ENCODE data around the gene ALK. TPM values are rescaled to one million over a fixed set of nuclear protein-coding genes. Genes with fewer than 3 reads are reported as not detected.

ALK gene
- total and polyA plus RNA-seq, 10 of the 15 experiments (the other 5 are each of a cell fraction or from before 2014, with no cell fraction given): 0.11 TPM; not detected in 9

DNA sequence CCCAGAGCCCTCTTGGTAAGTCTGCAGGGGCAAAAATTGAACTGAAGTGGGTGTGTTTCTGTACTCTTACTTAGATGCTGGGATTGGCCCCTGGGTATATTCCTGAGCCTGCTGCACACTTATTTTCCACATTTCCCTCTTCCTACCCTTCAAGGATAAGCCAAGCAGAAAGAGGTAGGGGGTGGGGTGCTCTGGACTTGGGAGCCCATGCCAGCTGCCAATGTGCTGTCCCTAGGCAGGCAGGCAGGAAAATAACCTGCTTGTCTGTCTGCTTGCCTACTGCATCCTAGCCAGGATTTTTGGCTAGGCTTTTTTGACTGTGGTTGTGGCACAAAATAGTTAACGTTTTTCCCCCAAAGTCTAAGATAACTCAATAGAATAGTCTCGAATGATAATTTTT is 234.3 kb downstream of the ALK start:
- Histone ChIP-seq H3K79me2 (ENCODE audit: control insufficient read depth, insufficient read depth, low read length) (no peaks in the 10 kb centered on the region), H2AFZ (ENCODE audit: control insufficient read depth, low read depth, low read length) (no peak overlapping the region), H3K27me3 (replicated peaks in 1 of 2; ENCODE audit: control insufficient read depth in 2 of 2, insufficient read depth in 2 of 2, low read length in 1 of 2) (peaks cover 0 to 2% of the 10 kb centered on the region in 2 experiments; a peak in 1 of 4 replicates), H3K9ac (ENCODE audit: control insufficient read depth, insufficient read depth, low read length) (no peak overlapping the region), H4K20me1 (ENCODE audit: control insufficient read depth, insufficient read depth) (no peaks in the 10 kb centered on the region), H3K4me1 (ENCODE audit: control insufficient read depth, insufficient read depth, low read length) (no peaks in the 10 kb centered on the region), H3K9me3 (replicated peaks; ENCODE audit: control insufficient read depth, insufficient read depth, low read length) (no peaks in the 10 kb centered on the region), H3K4me3 (no peak overlapping the region), H3K4me2 (ENCODE audit: control insufficient read depth, insufficient read depth) (no peak overlapping the region), H3K27ac (ENCODE audit: control insufficient read depth, insufficient read depth) (no peak overlapping the region), H3K36me3 (ENCODE audit: control insufficient read depth in 2 of 2, insufficient read depth in 2 of 2, low read length in 1 of 2) (no peaks in the 10 kb centered on the region)
- ChIA-PET RAD21 (ENCODE audit: unreplicated experiment) (no interaction called here), SMC1A (ENCODE audit: uncharacterized antibody, unreplicated experiment) (no interaction called here), CTCF (no interaction called here), POLR2A (no interaction called here)
- ATAC-seq (no peak), DNase-seq (ENCODE audit: low read depth, low spot score) (no peak), FAIRE-seq (no peak)
- in situ Hi-C loops (cut with MboI) (no loop called here), intact Hi-C loops (cut with micrococcal nuclease; ENCODE audit: unreplicated experiment) (no loop called here)
- TF ChIP-seq NR2F1 (conservative IDR thresholded peaks at IDR 0.05) (no peak), MYB (IDR thresholded peaks at IDR 0.05; ENCODE audit: borderline replicate concordance, low read depth, low read length) (no peak), RAD51 (IDR thresholded peaks at IDR 0.05) (no peak), STAT3 (IDR thresholded peaks at IDR 0.05; ENCODE audit: low read depth, low read length) (no peak), POLR2AphosphoS2 (IDR thresholded peaks at IDR 0.05; ENCODE audit: low read depth, low read length) (no peak), SRF (IDR thresholded peaks at IDR 0.05; ENCODE audit: low read depth in 2 of 2, low read length in 2 of 2) (no peak), ESRRA (IDR thresholded peaks at IDR 0.05; ENCODE audit: low read length) (no peak)
- TF ChIP-seq, protein P1, sequence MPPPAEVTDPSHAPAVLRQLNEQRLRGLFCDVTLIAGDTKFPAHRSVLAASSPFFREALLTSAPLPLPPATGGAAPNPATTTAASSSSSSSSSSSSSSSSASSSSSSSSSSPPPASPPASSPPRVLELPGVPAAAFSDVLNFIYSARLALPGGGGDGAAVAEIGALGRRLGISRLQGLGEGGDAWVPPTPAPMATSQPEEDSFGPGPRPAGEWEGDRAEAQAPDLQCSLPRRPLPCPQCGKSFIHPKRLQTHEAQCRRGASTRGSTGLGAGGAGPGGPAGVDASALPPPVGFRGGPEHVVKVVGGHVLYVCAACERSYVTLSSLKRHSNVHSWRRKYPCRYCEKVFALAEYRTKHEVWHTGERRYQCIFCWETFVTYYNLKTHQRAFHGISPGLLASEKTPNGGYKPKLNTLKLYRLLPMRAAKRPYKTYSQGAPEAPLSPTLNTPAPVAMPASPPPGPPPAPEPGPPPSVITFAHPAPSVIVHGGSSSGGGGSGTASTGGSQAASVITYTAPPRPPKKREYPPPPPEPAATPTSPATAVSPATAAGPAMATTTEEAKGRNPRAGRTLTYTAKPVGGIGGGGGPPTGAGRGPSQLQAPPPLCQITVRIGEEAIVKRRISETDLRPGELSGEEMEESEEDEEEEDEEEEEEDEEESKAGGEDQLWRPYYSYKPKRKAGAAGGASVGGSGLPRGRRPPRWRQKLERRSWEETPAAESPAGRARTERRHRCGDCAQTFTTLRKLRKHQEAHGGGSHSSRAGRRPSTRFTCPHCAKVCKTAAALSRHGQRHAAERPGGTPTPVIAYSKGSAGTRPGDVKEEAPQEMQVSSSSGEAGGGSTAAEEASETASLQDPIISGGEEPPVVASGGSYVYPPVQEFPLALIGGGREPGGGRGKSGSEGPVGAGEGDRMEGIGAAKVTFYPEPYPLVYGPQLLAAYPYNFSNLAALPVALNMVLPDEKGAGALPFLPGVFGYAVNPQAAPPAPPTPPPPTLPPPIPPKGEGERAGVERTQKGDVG (CRISPR knock-in tag; IDR thresholded peaks at IDR 0.05): no peak
- TF ChIP-seq, protein P2, sequence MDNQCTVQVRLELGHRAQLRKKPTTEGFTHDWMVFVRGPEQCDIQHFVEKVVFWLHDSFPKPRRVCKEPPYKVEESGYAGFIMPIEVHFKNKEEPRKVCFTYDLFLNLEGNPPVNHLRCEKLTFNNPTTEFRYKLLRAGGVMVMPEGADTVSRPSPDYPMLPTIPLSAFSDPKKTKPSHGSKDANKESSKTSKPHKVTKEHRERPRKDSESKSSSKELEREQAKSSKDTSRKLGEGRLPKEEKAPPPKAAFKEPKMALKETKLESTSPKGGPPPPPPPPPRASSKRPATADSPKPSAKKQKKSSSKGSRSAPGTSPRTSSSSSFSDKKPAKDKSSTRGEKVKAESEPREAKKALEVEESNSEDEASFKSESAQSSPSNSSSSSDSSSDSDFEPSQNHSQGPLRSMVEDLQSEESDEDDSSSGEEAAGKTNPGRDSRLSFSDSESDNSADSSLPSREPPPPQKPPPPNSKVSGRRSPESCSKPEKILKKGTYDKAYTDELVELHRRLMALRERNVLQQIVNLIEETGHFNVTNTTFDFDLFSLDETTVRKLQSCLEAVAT (IDR thresholded peaks at IDR 0.05): no peak
- TF ChIP-seq, protein P3, sequence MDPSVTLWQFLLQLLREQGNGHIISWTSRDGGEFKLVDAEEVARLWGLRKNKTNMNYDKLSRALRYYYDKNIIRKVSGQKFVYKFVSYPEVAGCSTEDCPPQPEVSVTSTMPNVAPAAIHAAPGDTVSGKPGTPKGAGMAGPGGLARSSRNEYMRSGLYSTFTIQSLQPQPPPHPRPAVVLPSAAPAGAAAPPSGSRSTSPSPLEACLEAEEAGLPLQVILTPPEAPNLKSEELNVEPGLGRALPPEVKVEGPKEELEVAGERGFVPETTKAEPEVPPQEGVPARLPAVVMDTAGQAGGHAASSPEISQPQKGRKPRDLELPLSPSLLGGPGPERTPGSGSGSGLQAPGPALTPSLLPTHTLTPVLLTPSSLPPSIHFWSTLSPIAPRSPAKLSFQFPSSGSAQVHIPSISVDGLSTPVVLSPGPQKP (IDR thresholded peaks at IDR 0.05; ENCODE audit: low read depth, low read length): no peak
- no TSS peak for BruUV-seq (replicated peaks)
- 1% methylated on average over 2 of the region's 2 CpGs for WGBS (ENCODE audit: insufficient coverage, insufficient replicate concordance, low lambda C conversion rate, missing lambda C conversion rate)

All from GM12878 (cell line).